ENCODE results near the gene CALHM3. TPM values are rescaled to one million over a fixed set of nuclear protein-coding genes. Genes with fewer than 3 reads are reported as not detected.

The CALHM3 gene
- total RNA-seq, 1 donor from 2014 or later: not detected

Other genes starting within 250 kb of the CALHM3 start
- not detected for gene RPEL1, start 233.4 kb downstream of the CALHM3 start, total RNA-seq
- 1.0 TPM for gene INA, start 202.1 kb downstream of the CALHM3 start, total RNA-seq
- gene PCGF6, start 128.1 kb downstream of the CALHM3 start, total RNA-seq: 13.7 TPM
- 4.1 TPM for gene TAF5, start 111.3 kb downstream of the CALHM3 start, total RNA-seq
- 102 TPM for gene ATP5MK, start 82.8 kb downstream of the CALHM3 start, total RNA-seq
- gene PDCD11, start 82.6 kb downstream of the CALHM3 start, total RNA-seq: 36.0 TPM
- gene CALHM2, start 26.9 kb downstream of the CALHM3 start, total RNA-seq: 10.1 TPM
- 0.10 TPM for gene CALHM1, start 20.3 kb downstream of the CALHM3 start, total RNA-seq
- 46.2 TPM for gene NEURL1, start 14.5 kb upstream of the CALHM3 start, total RNA-seq